ENCODE measurements around the gene CABP7.

The CABP7 gene

DNA sequence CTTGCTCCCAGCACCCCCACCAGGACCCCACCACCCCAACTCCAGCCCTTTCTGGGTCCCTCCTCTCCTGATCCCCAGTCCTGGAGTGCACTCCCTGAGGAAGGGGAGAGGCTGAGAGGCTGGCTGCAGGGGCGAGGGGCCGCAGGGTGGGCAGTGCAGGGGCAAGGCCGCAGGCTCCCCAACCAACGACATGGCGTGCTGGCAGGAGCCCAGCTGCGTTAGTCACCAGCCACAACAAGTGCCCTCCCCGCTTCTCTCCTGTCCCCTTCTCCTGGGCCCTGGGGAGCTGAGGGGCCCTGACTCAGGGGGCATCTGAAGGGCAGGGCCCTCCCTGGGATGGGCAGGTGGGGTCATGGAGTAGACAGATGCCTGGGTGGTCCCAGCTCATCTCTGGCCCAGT is 2.3 kb downstream of the CABP7 start:
- no peak for DNase-seq

DNA sequence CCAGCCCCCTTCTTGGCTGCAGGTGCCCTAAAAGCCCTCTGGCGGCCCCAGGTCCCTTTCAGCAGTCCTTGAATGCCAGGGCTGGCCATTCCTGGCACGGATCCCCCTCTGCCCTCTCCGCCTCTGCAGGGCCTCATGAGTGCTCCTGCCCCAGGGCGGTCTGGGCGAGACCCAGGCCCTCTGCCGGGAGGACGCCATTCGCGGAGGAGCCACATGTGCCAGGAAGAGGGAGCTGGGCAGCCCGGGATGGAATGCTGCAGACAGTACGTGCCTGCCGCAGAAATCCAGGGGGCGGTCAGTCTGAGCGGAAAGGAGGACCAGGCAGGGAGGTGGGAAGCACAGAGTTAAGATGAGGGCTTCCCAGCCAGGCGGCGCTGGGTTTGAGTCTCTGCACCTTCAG is 2.8 kb downstream of the CABP7 start:
- DNase-seq, result no peak

DNA sequence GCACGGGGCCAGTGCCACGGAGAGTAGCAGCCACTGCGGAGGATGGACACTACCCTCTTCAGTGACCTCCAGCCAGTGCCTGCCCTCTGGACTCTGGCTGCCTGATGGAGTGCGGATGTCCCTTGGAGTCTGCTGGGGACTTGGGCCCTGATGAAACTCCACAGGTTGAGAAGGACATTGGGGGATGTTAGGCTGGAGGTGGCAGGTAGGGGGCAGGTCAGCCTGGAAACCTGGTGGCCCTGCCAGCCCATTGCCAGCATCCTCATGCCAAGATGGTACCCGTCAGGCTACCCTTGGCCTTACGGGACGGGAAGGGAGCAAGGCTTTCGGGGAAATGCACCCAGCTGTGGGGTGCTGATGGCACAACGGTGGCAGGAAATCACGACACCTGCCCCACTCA is 4.0 kb downstream of the CABP7 start:
- DNase-seq, result no peak

DNA sequence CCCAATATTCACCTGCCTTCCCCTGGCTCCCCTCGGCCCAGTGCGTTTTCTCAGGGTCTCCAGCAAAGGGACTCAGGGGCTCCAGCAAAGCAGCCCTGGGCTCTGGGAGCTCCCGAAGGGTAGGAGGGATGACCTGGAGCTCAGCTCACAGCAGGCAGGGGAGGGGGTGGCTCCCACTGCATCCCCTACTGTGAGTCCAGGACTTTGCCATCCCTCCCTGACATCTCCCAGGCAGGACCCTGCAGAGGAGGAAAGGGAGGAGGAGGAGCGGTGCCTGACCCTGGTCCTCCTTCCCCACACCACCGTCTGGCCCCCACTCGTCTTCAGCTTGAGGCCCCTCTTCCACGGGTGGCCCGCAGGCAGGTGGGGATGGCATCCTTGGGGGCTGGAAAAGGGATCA is 5.0 kb downstream of the CABP7 start:
- DNase-seq, result no peak

DNA sequence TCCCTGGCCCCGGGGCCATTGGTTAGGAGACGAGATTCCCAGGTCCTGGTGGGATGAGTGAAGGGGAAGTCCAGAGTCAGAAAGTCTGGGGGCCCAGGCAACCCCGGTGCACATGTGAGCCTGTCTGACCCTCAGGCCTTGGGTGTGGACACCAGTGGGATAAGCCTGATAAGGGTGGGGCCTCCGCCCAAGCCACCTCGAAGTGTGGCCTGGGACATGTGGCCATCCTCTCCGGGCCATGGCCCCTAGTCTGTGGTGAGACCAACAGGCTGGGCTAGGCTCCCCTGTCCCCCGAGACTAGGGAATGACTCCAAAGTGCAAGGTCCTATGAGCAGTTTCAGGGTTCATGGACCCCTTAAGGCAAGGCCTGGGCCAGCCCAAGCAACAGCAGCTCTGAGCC is 6.3 kb downstream of the CABP7 start:
- DNase-seq, result no peak

DNA sequence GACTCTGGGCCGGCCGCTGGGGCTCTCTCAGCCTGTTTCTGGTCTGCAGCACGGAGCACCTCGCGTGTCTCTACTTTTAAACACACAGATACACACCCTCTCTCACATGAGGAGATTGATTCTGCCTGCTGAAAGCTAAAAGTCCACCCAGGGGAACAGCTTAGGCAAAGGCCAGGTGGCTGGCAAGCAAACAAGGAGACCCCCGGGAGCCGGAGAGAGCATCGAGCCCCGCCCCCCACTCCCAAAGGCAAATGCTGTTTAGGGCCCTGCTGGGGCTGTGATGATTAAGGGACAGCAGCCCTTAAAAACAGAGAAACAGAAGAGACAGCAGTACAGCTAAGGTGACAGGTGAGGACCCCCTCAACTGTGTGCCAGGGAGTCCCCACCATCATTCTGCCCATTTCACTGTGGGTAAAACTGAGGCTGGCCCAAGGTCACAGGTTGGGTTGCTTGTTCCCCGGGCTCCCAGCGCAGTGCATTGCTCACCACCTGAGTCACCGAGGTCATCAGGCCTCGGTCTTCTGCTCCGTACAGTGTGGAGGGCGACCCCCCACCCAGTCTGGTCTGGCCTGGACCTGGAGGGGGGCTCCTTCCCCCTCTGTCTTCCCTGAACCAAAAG is 6.8 kb downstream of the CABP7 start:
- no peak for DNase-seq

DNA sequence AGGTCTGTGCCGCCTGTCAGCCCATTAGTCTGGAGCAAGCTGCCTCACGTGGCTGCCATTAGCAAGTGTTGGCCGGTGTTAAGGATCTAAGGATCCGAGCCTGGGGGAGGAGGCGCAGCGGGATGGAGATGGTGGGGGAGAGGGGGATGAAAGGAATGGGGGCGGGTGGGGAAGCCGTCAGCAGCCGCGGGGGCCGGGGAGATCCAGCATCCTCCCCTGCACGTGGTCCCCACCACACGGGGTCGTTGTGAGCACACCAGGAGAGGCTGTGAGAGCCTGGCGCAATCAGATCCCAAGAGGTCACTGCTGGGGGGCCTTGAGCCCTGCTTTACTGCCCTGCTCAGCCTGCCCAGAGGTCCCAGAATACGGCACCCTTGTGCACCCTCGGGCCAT is 7.3 kb downstream of the CABP7 start:
- DNase-seq, result peak in 13 of 58 donors; percentile 5 to 38 (median 17)

DNA sequence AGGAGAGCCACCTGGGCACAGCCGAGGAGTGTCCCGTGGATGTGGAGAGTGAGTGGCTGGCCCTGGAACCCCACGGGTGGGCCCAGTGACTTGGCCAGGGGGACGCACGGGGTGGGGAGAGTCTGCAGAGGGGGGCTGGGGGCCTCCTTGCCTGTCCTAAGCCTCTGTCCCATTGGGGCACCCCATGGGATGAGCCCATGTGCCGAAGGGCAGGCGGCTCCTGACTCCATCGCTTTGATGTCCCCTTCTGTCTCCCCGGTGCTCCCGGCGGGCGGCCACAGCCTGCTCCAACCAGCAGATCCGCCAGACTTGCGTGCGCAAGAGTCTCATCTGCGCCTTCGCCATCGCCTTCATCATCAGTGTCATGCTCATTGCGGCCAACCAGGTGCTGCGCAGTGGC is 9.4 kb downstream of the CABP7 start:
- DNase-seq, result no peak

DNA sequence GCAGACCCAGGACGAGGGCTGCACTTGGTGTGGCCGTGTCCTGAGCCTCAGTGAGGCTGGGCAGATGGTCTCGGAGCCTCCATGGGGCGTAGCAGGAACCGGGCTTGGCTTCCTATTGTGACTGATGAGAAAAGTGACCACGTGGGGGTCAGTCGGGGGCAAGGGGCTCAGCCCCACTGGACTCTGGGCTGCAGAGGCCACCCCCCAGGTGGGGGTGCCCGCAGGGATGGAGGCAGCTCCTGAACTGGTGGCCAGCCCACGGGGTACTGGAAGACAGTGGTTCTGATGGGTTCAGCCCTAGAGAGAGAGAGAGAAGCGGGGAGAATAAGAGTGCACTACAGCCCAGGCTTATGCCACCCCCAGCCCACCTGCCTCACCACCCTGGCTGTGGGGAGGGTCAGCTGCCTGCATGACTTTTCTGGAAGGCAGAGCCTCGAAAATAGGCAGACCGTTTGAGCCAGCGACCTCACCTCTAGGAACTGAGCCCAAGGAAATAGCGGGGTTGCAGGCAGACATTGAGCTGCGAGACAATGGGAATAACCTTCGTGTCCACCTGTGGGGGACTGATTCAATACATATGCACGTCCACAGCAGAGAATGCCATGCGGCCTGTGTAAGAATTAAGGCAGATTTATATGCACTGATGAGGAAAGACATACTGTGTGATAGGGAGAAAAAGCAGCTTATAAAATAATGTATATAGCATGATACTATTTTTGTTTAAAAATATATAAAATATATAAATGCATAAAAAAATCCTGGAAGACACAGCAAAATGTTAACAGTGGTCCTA is 11.5 kb downstream of the CABP7 start:
- no peak for DNase-seq

DNA sequence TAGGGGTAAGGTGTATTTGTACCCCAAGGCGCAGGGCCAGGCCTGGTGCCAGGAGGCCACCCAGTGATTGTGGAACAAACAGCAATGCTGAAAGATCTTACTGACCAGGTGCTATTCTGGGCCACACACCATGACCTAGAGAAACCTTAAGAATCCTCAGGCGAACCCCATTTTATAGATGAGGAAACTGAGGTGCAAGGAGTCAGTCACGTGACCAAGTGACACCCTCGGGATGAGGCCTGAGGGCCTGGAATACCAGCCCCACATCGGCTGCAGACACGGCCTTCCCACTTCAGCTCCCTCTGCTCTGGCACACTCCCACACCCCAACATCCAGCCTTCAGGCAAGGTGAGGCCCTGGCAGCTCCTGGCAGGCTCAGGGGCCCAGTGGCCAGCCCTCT is 13.1 kb downstream of the CABP7 start:
- no peak for DNase-seq

DNA sequence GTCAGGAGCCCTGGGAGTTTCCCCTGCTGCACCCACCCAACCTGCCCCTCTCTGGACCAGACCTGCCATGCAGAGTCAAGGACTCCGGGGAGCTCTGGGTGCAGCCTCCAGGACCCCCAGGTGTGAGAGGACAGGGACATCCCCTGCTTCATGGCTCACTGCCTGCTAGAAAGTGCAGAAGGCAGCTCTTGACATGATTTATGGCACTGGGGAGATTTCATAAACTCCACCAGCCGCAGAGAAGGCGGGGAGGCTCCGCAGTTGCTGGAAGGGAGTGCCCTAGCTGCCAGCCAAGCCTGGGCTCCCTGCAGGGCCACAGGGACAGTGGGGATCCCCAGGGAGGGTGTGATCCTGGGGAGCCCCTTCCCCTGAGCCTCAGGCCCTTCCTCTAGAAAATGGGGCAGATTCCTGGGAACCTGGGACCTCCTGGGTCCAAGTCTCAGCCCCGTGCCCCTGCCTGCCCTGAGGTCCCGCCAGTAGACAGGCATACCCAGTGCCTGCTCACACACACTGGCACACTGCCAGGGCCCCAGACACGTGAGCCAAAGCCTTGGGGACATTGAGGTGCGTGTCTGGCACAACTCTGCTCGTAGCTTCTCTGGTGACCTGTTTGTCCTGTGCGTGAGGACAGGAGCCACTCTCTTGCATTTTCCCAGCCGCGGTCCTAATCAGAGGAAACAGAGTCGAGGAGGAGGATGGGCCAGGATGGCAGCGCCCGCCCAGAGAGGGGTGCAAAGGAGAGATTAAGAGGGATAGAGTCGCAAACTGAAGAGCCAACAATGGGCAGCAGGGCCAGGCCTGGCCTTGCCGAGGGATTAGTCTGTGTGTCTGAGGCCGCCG is 13.8 kb downstream of the CABP7 start:
- DNase-seq, result peak in 2 of 58 donors; percentile 6 to 18

DNA sequence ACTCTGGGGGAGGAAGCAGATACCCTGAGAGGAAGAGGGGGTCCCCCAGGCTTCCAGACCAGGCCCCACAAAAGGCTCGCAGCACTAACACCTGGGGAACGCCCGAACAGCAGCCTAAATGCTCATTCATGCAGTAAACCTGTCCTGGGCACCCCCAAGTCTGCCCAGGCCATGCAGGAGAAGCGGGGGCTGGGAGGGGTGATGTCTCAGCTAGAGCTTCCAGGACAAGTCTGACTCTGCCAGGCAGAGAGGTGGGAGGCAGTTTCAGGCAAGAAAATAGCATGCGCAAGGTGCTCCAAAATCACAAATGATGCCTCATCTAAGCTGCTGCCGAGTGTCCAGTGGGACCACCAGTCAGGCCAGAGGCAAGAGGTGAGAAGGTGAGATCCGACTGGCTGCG is 14.6 kb downstream of the CABP7 start:
- no peak for DNase-seq

DNA sequence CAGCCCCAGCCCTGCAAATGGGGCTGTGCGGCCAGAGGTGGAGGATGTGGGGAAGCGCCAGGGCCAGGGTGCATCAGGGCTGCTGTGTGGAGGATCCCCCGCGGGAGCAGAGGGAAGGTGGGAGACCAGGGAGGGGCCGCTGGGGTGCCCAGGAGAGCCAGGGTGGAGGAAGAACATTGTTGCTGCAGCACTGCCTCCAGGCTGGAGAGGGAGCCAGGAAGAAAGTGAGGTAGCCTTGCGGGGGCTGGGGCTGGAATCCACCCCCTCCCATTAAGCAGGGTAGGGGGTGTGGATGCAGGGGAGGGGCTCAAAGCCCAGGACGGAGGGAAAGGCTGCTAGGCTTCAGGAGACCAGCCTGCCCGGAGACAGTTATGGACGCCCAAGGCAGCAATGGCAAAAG is 15.0 kb downstream of the CABP7 start:
- DNase-seq, result no peak

DNA sequence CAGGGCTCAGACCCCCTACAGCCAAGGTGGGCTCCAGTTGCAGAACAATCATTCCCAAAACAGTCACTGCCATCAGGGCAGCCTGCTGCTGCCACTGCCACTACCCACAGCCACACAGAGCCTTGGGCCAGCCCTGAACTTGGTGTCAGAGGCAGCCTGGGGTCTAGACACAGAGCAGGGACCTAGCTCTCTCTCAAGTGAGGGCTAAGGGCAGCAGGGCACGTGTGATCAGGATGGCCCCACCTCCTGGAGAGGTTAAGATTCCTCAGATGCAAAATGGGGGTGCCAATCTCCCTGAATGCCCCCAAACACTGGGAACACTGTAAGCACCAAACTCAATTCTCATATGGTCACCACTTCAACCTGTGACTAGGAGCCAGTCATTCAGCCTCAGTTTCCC is 15.6 kb downstream of the CABP7 start:
- no peak for DNase-seq

DNA sequence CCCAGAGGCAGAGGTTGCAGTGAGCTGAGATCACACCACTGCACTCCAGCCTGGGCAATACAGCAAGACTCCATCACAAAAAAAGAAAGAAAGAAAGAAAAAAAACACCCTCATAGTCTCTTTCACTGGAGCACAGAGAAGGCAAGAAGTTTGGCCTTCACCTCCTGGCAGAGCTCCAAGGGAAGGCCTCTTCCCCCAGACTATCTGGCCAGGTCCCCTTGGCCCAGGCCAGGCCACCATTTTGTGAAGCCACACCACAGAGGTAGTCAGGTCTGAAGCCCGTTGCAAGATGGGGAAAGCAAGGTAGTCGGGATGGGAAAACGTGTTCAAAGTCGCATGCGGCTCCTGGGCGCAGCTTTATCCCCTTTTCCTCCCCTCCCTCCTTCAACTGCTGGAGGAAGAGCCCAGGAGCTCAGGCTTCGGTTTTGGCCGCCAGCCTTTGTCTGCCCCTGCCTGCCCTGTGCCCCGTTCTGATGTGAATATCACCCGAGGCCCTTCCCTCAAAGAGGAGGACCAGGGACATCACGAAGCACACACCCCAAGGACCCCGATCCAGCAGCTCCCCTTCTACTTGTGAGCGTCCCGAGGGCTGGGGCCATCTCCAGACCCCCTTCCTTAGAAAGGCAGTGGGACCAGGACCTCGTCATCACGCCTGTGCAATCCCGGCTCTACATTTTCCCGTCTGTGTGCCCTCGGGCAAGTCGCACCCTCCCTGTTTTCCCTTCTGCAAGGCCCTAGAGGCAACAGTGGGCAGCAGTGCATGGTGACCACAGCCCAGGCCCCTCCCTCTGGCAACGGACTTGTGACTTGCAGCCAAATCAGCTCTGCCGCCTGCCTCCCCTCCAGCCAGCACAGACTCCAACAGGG is 17.7 kb downstream of the CABP7 start:
- peak in 18 of 58 donors; percentile 7 to 63 (median 22) for DNase-seq

DNA sequence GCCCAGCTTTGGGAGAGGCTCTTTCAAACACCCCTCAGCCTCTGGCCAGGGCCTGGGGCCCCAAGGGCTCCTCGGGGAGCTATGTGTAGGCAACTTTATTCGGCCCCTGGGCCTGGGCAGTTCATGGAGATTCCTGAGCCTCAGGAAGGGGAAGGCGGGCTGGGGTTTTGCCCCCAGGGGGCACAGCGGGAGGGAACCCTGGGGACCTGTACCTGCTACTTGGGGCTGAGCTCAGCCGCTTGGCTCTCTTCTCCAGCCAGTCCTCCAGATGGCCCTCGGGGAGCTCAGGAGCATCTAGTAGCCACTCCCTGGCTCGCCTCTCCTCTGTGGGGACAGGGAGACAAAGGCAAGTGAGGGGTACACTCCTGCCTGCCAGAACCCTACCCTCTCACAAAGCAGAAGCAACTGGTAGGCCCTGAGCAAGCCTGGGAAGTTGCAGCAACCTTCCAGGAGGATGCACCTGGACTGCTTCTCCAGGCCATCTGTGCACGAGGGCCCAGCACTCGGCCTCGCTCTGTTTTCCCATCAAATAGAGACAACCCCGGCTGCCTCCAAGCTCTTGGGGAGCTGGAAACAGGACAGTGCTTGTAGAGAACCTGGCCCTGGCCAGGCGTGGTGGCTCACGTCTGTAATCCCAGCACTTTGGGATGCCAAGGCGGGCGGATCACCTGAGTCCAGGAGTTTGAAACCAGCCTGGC is 18.5 kb downstream of the CABP7 start:
- DNase-seq, result no peak

DNA sequence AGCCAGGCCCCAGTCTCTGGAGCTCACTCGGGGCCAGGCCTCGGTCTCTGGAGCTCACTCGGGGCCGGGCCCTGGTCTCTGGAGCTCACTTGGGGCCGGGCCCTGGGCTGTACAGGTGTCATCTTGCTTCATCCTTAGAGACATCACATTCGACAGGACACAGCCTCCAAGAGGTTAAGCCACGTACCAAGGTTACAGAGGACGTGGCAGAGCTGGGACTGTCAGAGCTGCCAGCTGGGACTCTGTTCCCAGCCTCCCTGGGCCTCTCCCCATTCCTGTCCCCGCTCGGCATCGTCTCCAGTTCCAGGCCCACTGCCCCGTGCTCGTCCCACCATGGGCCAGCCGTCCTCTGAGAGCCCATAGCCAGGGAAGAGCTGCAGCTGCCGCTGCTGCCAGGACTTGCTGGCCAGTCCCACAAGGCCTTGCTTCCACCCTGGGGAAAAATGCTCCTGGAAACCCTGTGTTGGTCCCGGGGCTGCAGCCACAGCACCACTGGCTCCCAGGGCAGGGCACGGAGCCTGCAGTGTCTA is 19.6 kb downstream of the CABP7 start:
- no peak for DNase-seq

DNA sequence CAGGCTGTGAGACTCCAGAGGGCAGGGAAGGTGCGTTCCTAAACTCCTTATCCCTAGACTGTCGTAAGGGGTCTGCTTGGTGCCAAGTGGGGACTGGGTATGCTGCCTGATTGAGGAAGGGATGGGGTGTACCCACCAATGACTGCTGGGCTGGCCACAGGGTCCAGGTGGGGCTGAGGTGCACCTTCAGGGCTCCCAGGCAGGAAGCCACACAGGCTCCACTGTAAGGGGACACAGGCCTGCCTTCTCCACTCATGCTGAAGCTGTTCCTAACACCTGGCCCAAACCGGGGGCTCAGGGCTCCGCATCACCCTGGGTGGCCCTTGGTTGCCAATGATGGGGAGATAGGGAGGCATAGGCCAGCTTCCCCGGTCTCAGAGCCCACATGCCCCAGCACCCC is 20.4 kb downstream of the CABP7 start:
- DNase-seq, result no peak

DNA sequence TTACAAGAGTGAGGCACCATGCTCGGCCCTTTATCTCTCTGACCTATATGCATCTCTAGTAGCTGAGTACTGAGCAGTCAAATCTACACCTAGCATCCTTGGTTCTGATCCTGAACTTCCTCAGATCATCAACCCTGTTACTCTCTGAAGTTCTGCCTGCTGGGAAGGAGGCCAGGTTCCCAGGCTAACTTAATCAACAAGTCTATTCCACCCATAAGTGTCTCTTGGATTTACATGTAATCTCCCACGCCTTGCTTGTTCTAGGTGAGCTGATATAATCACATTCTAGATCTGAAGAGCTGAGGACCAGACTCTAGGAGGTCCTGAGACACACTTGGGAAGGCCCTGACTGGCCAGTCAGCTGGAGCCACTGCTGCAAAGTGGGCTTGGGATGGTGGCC is 22.1 kb downstream of the CABP7 start:
- no peak for DNase-seq

DNA sequence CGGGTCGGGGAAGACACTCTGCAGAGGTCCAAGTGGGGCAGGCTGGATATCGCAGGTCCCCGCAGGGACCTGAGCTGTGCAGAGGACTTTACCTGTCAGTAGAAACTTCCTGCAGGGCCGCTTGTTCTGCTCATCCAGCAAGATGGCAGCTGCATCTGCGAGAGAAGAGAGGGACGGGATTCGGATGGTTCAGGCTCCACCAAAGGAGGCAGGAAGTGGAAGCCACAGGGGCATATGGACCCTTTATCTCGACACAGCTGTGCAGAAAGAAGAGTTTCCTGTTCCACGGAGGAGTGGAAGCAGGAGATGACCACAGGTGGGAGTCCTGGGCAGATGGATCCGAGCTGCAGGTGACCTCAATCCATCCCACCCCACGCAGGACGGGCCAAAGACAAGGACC is 22.5 kb downstream of the CABP7 start:
- DNase-seq, result no peak
